A549 (cell line): Measurements from ENCODE around the gene PPP1R13L.

Experiments
- CEBPB ChIP-seq, 2 experiments: fragments of >200 bp in 1 of 2; sonication (Bioruptor Twin) in 1 of 2; formaldehyde crosslinking in 1 of 2; IDR thresholded peaks; 2 replicates each; pipeline ENCODE4 v1.6.1; 2012 to 2016
- E2F6 ChIP-seq: IDR thresholded peaks from 2 replicates; pipeline ENCODE4 v1.6.1; 2012; ENCODE audit warnings: low read depth, borderline replicate concordance
- ESRRA ChIP-seq: fragments of 150-350 bp; IDR thresholded peaks from 2 replicates; pipeline ENCODE4 v1.6.1; 2014; ENCODE audit warnings: mild to moderate bottlenecking, low read length, borderline replicate concordance
- KDM1A ChIP-seq: fragments of 200-600 bp; sonication (generic); IDR thresholded peaks from 2 replicates; pipeline ENCODE4 v1.6.1; 2016; ENCODE audit warnings: low read depth, mild to moderate bottlenecking
- NR3C1 ChIP-seq: fragments of >200 bp; sonication (Bioruptor Twin); formaldehyde crosslinking; IDR thresholded peaks from 3 replicates; pipeline ENCODE4 v1.6.1; 2017
- PBX3 ChIP-seq: IDR thresholded peaks from 2 replicates; pipeline ENCODE4 v1.6.1; 2012
- POLR2A ChIP-seq: IDR thresholded peaks from 2 replicates; pipeline ENCODE4 v1.6.1; 2012; ENCODE audit warnings: mild to moderate bottlenecking, low read length
- REST ChIP-seq: fragments of 200-600 bp; sonication (generic); IDR thresholded peaks from 2 replicates; pipeline ENCODE4 v1.6.1; 2016; ENCODE audit warnings: antibody characterized with exemption, mild to moderate bottlenecking, moderate library complexity

DNA sequence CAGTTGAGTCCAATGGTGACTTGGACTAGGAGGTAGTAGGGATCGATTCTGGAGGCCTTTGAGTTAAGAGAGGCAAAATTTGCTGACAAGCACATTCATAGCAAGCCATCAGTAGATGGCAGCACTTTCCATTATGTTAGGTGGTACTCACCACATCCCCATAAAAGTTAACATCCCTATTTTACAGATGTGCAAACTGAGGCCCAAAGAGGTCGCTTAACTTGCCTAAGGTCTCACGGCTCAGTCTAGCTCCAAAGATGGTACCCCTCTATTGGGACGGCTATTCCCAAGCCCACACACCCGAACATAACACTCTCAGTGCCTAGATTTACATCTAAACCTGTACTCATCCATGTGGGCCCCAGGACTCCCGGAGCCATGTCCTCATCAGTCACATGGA, 41.4 kb upstream of the PPP1R13L start:
- no peak for TF ChIP-seq E2F6
- TF ChIP-seq POLR2A: no peak
- 0 out of 2 replicates have a peak, but pooled peaks have one; percentile 29 for TF ChIP-seq ESRRA
- no peak for TF ChIP-seq PBX3
- peak; percentile 93 for TF ChIP-seq KDM1A
- no peak for TF ChIP-seq REST
- no peak for TF ChIP-seq NR3C1
- no peak for TF ChIP-seq CEBPB (IDR thresholded peaks at IDR 0.05)
